Stimulated activated CD8-positive, alpha-beta memory T cell treated with anti-CD3 and anti-CD28 coated beads, Interleukin-4, amount 100 ng/mL, for 24 hours (primary cell): ENCODE measurements around the gene LITAF.

Experiments
- DNase-seq: peaks from one replicate; pipeline ENCODE4 v3.0.0-alpha.2; 2020; ENCODE audit warnings: low read depth

LITAF gene

GRCh38 chr16:11550791-11551498, 35.8 kb downstream of the LITAF start:
- no peak for DNase-seq

- DNase-seq: no peak
These were observed 39.4 kb downstream of the LITAF start for GRCh38 chr16:11547118-11547916.

- no peak for DNase-seq
These were observed 40.1 kb downstream of the LITAF start for GRCh38 chr16:11546608-11547061.

- DNase-seq: no peak
These were observed 42.9 kb downstream of the LITAF start for GRCh38 chr16:11543661-11544393.

- DNase-seq: no peak
These were observed 44.5 kb downstream of the LITAF start for GRCh38 chr16:11542069-11542744.

- no peak for DNase-seq
These were observed 47.1 kb downstream of the LITAF start for GRCh38 chr16:11539641-11540050.

- no peak for DNase-seq
These were observed 47.8 kb downstream of the LITAF start for GRCh38 chr16:11538880-11539279.

GRCh38 chr16:11536104-11536866, 50.4 kb downstream of the LITAF start:
- no peak for DNase-seq

GRCh38 chr16:11535494-11535893, 51.2 kb downstream of the LITAF start:
- no peak for DNase-seq

- no peak for DNase-seq
These were observed 52.5 kb downstream of the LITAF start for GRCh38 chr16:11534262-11534661.

- no peak for DNase-seq
These were observed 53.1 kb downstream of the LITAF start for GRCh38 chr16:11533588-11533987.

- DNase-seq: no peak
These were observed 56.4 kb downstream of the LITAF start for GRCh38 chr16:11530171-11530940.

- DNase-seq: no peak
These were observed 57.4 kb downstream of the LITAF start for GRCh38 chr16:11529285-11529684.

- no peak for DNase-seq
These were observed 58.7 kb downstream of the LITAF start for GRCh38 chr16:11528053-11528452.

- DNase-seq: no peak
These were observed 59.9 kb downstream of the LITAF start for GRCh38 chr16:11526655-11527350.

GRCh38 chr16:11524098-11524760, 62.5 kb downstream of the LITAF start:
- DNase-seq: no peak

GRCh38 chr16:11521055-11521454, 65.7 kb downstream of the LITAF start:
- DNase-seq: no peak

- no peak for DNase-seq
These were observed 66.3 kb downstream of the LITAF start for GRCh38 chr16:11520442-11520841.

- no peak for DNase-seq
These were observed 68.8 kb downstream of the LITAF start for GRCh38 chr16:11517961-11518360.
